Transverse colon (tissue), 3 donors: ENCODE measurements around the gene GRIA2.

ENCODE experiments used
- CTCF ChIP-seq, 5 experiments: fragments of 200-600 bp in 3 of 5; fragments of 450-650 bp in 2 of 5; sonication (generic) in 3 of 5; IDR thresholded peaks; 1 replicate in 2 of 5; 2 replicates in 3 of 5; pipeline ENCODE4 v1.5.1; 2016 to 2017; ENCODE audit warnings: antibody characterized with exemption in 5 of 5, inconsistent platforms in 3 of 5, mild to moderate bottlenecking in 2 of 5, moderate library complexity in 1 of 5
- POLR2A ChIP-seq: fragments of 450-650 bp; IDR thresholded peaks from one replicate; pipeline ENCODE4 v1.6.1; 2016; ENCODE audit warnings: antibody characterized with exemption, mild to moderate bottlenecking, moderate library complexity

GRCh38 chr4:157246964-157247363 lies 26.4 kb downstream of the GRIA2 start:
- TF ChIP-seq CTCF (IDR thresholded peaks at IDR 0.05) (no peak), POLR2A (no peak)
